HG03432 (cell line): ENCODE data around the gene NF1.

Experiments
- ATAC-seq: cut with Tn5 transposase; IDR thresholded peaks from one replicate; pipeline ENCODE4 v1.9.1; 2021; ENCODE audit warnings: mild to moderate bottlenecking, moderate library complexity; ENCODE audit not compliant: unreplicated experiment

Gene NF1

DNA sequence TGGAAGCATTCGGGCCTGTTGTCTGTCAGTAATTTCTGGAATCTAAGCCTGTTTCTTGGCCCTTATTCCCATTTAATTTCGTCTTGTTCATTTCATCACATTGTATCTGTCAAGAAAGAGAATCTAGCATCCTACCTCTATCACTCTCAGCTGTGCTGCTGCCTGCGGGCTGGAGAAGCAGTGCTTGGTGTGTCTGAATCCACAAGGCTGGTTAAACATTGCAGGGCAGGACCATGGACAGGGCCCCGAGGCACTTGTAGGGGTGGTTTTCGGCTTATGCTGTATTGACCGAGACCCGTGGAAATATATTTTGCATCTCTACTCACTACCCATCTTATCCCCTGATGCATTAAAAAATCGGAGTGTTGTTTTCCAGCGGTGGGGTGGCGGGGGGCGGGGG, 299.8 kb downstream of the NF1 start:
- ATAC-seq = no peak

DNA sequence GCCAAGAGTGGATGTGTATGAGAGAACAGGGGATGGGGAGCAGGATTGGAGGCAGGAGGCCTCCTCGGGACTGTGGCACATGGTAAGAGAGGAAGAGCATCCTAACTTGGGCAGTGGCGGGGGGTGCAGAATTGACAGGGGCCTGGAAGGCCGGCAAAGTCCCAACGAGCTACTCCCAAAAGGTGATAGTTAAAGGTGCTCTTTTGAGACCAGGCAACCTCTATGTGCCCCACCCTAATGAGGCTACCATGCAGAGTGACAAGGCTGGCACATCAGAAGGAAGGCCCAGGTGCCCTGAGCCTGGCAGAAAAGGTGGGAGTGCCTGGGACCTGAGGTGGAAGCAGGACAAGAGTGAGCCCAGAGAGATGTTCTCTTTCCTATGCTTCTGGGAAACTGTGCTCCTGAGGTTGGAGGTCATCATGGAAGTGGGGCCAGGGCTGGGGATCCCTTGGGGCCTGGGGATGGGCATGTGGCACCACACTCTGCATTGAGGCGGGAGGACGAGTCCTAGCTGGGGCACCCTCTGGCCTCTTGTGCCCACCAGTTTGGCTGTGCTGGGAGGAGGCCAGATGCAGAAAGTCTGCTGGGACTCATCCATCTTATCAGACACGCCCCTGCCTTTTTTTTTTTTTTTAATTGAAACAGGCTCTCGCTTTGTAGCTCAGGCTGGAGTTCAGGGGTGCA, 302.6 kb downstream of the NF1 start:
- ATAC-seq = no peak

DNA sequence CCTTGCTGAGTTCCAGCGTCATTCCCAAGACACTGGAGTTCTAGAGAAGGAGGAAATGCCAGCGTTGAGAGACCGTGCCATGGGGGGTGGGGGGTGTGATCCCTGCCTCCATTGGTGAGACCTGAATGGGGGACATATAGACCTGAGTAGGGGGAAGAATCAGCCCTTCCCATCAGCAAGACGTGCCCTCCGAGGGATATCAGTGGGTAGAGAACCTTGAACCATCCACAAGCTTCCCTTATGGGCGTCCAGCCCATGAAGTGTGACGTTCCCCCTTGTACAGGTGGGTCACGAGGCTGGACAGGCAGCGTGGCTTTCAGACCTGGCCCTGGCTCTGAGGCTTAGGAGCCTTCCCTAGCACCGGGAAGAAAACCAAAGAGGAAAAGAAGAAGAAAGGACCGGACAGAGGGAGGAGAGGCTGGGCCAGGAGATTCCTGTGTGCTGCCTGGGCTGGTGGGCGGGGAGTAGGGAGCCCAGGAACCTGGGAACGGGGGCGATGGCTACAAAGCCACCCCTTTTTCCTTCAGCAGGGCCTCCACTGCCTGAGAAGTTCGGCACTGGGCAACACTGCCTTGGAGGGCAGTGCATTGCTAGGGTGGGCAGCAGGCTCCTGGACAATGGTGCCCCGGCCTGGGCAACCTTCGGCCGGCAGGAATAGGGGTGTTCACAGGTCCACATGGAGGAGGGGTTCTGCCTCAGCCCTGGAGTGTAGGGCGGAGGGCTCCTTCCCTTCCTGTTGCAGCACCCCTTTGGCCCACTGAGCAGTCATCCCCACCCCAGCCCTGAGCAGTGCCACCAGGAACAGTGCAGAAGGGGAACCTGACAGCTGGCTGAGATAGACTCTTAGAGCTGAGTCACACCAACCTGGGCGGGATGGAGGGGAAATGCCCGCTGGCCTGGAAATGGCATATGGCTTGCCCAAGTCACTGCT, 303.9 kb downstream of the NF1 start:
- ATAC-seq = no peak

DNA sequence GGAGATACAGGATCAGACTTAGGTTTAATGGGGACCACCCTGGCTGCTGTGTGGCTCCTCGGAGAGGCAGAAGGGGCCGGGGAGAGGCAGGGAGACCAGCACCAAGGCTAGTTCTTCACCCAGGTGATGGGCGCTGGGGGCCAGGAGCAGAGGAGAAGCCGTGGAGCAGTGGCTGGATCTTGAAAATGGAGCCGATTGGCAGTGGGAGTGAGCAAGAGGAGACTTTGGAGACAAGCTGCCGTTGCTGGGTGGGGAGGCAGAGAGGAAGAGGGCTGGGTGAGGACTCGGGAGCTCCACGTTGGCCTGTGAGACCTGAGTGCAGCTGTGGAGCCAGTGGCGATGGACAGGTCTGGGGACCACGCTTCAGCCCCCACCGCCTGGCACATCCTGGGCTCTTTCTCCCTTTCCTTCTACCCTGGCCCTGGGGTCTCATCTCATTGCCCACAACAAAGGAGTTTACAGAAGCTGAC, 305.7 kb downstream of the NF1 start:
- ATAC-seq = no peak

DNA sequence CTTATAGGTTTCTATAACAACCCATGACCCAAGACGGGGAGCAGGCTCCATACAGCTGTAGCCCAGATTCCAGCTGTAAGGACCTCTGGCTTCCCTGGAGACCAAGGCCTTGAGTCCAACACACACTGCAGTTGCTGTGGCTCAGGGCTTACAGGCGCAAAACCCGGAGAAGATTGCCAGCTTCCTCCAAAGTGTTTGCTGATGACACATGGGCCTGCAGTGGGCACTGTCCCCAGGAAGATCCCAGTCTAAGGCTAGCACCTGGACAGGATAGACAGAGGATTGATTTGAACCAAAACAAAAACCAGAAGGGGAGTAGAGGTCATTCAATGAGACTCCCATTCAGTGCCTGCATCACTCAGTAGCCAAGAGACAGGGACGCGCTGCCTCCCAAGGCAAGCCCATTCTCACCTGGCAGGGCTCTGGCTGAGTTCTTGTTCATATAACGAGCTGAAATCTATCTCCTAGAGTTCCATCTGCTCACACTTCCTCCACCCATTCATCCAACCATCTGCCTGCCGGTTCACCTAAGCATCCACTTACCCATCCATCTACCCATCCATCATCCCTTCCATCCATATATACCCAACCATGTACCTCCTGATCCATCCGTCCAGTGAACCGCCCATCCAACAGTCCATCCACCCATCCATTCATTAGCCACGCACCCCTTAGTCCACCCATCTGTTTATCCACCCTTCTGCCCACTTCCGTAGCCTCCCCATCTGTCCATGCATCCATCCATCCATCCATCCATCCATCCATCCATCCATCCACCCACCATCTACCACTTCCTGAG, 306.9 kb downstream of the NF1 start:
- ATAC-seq = no peak

DNA sequence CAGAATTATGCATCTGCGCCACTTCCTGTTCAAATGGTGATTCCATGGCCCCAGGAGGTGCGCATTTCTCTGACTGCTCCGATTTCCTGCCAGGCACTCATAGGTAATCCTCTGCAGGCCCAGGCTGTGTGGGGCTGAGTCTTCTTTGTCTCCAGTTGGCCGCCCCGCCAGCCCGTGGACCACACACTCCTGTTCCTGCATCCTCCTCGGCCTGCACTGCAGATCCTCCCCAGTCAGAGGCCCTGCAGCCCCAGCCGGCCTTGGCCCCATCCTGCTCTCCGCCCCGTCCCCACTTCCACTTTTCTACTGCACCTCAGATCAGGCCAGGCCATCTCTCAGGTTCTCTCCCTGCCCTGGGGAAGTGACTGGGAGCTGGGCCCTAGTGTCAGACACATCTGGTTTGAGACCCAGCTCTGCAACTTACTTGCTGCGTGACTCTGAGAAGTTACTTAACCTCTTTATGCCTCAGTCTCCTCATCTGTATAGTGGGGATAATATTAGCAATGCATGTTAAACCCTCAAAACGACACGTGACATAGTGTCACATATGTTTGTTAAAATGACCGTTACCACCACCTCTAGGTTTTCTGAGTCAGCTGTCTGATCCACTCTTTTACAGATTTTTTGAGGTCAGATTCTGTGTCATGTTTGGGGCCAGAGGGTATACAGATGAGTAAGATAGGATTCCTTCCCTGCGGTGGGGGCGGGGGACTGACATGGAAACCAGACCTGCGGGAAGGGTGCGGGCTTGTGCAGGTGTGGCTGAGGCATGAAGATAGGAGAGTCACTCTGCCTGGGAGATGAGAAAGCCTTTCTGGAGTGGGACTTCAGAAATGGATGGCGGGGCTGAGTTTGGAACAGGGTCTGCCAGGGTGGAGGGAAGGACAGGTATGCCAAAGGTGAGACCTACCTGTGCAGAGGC, 309.5 kb downstream of the NF1 start:
- no peak for ATAC-seq

DNA sequence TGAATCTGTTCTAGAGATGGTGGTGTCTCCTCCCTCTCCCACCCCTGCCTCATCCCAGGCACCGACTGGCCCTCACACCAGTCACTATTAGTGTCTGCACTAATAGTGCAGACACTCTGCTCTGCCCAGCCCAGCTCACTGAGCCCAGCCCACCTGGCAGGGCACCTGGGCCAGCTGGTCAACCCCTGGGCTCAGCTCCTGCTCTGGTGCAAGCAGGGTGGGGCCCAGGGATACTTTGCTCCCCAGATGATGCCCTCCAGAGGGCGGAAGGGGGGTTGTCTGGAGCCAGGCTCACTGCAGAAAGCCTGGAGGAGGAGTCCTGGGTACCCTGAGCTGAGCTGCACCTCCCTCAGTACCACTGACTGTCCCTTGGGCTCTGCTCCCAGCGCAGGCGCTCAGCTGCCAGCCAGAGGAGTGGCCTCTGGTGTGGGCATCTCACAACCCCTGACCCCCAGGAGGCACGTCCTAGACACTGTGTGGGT, 311.2 kb downstream of the NF1 start:
- ATAC-seq = no peak

DNA sequence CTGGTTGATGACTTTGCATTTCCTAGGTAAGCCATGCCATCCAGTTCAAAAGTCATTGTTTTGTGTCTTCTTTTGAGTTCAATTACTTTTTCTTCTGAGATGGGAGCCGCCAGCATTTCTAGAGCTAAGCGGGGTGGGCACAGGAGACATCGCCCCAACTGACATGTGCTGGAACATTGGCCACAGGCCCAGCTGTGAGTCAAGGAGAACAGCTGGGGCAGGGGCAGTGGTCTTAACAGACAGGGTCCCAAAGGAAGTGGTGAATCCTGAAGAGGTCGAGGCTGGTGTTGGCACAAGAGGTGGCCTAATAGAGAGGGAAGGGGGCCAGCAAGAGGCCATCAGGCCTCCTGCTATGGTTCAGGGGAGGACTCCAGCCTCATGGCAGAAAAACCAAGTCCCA, 313.8 kb downstream of the NF1 start:
- no peak for ATAC-seq

DNA sequence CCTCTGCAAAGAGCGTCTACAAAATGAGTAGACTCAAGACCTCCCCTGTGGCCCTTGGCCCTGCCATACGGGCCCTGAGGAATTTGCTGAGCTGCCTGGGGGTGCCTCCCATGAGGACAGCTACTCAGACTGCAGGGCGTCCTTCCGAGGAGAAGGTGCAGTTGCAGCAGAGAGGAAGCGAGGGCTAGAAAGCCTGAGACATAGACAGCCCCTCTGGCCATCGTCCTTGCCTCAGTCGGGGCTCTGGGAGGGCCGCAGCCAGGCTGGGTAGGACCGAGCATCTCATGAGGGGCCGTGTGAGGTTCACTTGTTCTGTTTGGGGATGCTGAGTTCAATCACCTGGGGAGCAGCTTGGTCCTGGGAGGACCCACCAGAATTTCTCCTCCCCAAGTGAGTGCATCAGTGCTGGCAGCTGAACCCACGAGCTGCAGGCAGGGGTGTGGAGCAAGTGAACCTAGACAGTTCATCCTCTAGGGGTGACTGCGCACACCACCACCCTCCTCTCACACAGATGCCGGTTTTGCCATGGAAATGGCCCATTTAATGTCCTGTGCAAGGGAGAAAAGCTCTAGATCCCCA, 317.0 kb downstream of the NF1 start:
- no peak for ATAC-seq

DNA sequence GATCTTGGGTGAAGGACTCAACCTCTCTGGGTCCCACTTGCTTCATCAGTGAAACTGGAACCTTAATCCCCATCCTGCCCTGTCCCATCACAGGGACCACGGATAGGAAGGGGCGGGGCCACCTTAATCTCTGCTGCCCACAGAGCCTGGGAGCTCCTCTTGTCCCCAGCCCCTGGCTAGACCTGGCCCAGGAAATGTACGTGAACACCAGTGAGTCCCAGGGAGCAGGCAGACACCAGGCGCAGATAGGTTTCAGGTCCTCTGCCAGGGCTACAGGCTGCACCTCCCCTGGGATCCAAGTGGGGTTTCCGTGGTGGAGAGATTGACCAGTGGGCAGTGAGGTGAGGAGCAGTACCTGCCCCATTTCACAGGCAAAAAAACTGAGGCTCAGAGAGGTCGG, 317.7 kb downstream of the NF1 start:
- no peak for ATAC-seq

DNA sequence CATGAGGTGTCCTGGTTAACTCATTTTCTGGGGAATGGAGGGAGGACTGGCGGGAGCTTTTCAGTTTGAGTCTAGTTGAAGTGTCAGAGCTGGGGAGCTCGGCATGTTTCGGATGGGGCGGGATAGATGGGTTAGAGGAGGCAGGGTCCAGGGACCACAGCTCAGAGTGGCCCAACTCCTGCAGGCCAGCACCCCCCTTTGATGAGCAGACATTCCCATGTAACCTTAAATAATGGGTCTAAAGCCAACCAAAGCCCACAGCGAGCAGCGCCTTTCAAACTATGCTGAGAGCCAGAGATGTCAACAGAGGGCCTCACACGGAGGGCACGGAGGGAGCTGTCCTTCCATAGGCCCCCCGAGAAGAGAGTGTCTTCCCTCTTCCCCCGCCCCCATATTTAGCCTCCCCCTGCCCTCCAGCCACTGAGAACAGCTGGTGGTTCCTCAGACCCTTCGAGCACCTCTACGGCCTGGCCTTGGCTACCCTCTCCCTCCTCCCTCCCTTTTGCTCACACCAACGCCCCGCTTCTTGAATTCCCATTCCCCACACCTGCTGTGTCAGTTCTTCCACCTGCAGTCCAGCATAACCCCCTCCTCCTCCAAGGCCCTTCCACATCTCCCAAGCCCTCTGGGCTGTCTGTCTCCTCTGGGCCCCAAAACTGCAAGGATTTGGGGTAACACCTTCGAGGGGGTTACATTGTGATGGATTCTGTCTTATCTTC, 318.5 kb downstream of the NF1 start:
- ATAC-seq = no peak

DNA sequence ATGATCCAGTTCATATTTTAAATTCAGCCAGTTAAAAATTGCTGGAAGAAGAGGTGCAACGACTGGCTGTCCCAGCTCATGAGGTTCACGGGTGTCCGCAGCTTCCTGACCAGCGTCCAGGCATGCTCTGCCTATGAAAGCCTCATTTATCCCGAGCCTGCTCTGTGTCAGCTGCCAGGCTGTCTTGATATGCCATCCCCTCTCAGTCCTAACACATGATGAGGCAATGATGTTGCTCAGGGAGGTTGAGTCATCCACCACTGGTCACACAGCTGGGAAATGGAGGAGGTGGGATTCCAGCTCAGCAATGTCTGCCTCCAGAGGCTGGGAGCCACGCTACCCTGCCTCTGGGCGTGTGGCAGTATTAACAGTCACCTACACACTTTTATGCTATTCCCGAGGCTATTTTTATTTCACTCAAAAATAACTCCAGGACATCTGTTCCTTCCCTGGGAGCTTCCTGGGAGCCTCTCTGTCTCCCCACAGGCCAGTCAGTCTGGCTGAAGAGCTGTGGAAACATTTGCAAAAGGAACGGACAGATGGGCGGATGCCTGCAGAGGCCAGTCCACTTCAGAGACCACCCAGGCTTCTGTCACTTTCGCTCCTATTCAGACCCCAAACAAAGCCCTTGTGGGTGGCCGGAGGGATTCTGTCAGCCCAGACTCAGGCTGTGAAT, 319.2 kb downstream of the NF1 start:
- ATAC-seq = no peak

DNA sequence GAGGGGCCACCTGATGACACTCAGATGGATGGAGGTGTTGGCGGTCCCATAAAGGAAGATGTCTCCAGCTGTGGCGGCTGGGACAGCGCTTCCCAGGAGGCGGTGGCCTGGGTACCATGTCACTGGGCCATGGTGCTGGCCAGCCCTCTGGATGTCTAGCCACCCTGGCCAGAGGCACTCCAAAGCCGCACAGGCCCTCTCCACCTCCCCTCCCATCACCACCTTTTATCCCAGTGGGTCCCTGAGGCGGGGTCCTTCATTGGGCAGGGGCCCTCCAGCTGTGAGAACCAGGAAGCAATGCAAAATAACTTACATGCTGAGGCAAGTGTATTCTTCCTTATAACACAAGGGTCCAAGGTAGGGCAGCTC, 319.8 kb downstream of the NF1 start:
- ATAC-seq = no peak

DNA sequence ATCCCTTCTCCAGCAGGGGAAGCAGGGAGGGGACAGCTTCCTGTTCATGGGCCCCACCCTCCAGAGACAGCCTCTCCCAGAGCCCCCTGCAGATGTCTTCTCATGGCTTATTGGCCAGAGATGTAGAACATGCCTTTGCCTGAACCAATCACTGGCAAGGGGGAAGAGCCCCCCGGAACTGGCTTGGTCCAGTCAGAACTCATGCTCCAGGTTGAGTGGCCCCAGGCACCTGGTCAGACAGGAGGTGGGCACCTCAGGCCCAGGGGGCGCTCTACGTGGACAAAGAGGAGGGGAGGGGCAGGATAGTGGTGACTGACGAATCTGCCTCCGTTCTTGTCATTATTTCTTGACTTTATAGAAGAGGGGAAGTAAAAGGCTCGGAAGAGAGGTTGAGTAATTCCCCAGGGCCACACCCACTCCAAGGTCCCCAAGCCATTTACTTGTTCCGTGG, 320.3 kb downstream of the NF1 start:
- no peak for ATAC-seq

DNA sequence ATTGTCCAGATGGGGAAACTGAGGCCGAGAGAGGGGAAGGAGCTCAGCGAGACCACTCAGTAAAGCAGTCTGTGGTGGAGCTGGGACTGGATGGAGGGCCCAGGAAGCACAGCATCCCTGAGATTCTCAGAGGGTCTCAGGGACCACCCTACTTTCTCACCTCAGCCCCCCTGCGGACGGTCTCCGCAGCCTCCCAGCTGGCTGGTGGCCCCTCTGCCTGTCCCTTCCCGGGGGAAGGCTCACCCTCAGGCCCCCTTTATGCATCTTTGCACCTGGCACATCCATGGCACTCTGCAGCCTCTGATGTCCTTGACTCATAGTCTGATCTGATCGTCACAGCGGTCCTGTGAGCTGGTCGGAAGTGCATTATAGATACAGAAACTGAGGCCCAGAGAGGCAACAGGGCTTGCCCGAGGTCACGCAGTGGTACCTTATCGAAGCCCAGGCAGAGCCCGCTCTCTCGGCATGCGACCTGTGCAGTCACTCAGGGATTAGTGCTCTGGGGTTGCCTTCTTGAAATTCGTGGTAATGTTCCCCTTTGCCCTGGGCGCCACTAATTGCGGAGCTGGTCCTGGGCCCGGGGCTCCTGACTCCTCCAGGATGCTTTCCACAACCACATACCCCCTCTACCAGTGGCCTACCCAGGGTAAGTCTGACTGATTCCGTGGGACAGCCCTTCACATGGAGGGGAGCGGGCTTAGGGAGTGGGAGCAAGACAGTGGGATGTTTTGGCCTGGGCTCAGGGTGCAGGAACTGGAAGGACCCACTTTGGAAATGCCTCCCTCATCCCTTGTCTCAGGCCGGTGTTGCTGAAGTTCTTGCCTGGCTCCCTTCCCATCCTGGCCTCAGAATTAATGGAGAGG, 321.1 kb downstream of the NF1 start:
- ATAC-seq = no peak

DNA sequence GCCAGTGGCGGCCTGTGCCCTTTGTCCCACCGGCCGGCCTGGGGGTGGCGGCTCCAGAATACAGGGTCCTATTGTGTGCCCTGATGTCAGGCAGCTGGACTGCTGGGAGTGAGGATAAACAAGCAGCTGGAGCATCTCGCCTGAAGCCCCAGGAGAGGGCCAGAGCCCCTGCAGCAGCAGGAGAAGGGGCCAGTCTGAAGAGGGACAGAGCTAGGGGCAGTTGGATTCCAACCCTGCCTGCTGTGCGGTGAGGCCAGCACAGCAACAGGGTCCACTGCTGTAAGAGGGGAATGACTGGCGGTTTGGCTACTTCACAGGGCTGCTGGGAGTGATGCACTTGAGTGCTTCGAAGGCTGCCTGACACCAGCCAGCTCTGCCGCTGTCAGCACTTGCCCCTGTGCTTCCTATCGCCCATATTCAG, 321.7 kb downstream of the NF1 start:
- no peak for ATAC-seq

DNA sequence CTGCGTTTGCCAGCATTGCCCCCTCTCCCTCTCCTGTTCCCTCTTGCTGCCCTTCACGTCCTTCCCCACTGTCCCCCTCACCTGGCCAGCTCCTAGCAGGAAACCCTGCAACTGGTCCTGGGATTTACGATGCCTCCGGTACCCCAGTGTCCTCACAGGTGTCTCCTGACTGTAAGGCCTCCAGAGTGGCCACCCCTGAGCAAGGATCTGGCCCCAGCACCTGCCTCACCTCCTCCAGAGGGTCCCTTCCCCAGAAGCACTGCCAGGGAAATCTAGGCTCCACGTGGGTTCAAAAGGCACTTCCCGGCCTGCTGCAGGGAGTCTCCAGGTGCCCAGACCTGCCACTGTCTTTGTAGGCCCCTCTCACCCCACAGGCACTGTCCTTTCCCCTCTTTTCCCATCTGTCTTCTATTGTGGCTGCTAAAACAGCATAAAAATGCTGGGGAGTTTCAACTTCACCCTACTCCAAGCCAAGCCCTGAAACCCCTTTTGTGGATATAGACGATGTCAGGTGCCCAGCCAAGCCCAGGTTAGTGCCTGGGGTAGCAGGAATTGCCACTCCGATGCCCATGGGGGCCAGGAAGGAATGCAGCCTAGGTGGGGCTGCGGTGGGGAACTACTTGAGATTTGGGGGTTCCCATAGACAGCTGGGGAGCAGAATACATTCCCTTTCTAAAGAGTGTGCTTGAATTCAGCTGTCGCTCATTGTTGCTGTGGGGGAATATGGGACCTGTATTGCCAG, 322.4 kb downstream of the NF1 start:
- ATAC-seq = no peak
